ENCODE data around the gene OLFML2A.
"Not testable (repeated sequence)": the region's sequence is repeated elsewhere in the genome, so short reads cannot be mapped to it uniquely, and the experiment has no call there.

OLFML2A gene

DNA sequence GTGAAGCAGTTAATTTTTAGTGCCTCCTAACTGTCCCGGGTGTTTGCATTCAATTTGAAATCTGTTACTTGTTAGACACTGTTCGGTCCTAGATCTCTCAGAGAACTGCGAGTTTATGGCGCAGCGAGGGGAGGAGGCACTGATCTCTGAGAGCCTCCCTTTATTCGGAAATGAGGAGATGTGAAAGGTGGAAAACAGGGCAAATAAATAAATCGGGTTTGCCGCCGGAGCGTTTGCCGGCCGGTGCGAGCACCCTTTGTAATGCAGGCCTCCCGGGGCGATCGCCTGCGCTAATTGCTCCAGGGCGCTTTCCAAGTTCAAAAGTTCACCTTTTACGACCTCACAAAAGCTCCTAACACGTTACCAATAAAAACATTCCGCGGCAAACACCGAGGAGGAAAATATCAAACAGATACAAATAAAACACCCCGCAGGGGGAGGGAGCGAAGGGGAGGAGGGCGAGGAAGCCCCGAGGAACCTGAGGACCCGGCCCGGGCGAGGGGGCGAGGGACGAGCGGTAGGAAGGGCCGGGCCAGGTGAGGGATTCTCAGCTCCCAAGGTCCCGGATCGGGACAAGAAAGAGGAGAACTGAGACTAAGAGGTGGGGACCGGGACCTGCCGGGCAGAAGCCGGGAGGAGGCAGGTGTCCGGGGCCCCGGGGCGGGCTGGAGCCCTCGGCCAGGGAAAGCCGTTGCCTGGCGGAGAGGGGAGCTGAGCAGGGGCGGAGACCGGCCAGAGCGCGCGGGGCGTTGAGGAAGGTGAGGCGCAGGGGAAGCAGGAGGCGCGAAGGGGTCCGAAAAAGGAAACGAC lies 7.2 kb upstream of the OLFML2A start:
- peak overlapping the region; percentile 18 for H3K27ac ChIP-seq (ENCODE audit: low read length)
- no peaks in the 10 kb centered on the region for H3K9me3 ChIP-seq (ENCODE audit: insufficient read depth, low read depth, low read length)
- peak overlapping the region; percentile 71 for H3K4me3 ChIP-seq (ENCODE audit: low read length)
- peaks cover 37% of the 10 kb centered on the region for H3K27me3 ChIP-seq (ENCODE audit: insufficient read depth, low read length)
- H3K9ac ChIP-seq (ENCODE audit: low read depth, low read length) = peak overlapping the region; percentile 82; the same call in 1 of the 2 replicates
- H3K36me3 ChIP-seq (ENCODE audit: insufficient read depth, low read depth, low read length) = no peaks in the 10 kb centered on the region
- peaks cover 45% of the 10 kb centered on the region; the same call in 1 of the 2 replicates for H3K4me1 ChIP-seq (ENCODE audit: insufficient read depth, low read length)

DNA sequence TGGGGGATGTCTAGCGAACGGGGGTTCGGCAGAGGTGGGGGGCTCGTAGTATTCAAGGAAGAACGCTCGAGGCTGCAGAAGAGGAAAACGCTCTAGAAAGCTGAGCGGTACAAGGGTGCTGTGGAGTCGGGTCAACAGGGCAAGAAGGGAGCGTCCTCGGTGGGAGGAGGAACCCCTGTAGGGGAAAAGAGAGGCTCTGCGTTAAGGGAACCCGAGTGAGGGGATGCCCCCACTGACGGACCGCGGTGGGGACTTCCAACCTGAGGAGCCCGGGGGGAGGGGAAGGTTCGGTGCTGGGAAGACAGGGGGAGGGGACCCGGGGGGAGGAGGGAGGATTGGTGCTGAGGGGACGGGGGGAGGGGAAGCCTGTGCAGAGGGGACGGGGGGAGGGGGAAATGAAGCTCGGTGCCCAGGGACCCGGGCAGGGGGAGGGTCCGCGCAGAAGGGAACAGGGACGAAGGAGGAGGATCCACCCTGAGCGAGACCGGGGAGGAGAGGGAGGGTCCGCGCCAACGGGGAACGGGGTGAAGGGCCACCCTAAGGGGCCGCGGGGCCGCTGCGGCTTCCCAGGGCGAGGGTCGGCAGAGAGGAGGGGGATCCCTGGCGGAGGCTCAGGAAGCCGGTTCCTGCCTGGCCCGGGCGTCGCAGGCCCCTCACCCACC lies 6.4 kb upstream of the OLFML2A start:
- H3K9me3 ChIP-seq (ENCODE audit: insufficient read depth, low read depth, low read length) = no peaks in the 10 kb centered on the region
- peak overlapping the region; percentile 71 for H3K4me3 ChIP-seq (ENCODE audit: low read length)
- peaks cover 40% of the 10 kb centered on the region for H3K27me3 ChIP-seq (ENCODE audit: insufficient read depth, low read length)
- peaks cover 37% of the 10 kb centered on the region; the same call in 1 of the 2 replicates for H3K4me1 ChIP-seq (ENCODE audit: insufficient read depth, low read length)
- H3K36me3 ChIP-seq (ENCODE audit: insufficient read depth, low read depth, low read length) = no peaks in the 10 kb centered on the region
- peak overlapping the region; percentile 18 for H3K27ac ChIP-seq (ENCODE audit: low read length)
- H3K9ac ChIP-seq (ENCODE audit: low read depth, low read length) = peak overlapping the region; percentile 82; the same call in 1 of the 2 replicates

DNA sequence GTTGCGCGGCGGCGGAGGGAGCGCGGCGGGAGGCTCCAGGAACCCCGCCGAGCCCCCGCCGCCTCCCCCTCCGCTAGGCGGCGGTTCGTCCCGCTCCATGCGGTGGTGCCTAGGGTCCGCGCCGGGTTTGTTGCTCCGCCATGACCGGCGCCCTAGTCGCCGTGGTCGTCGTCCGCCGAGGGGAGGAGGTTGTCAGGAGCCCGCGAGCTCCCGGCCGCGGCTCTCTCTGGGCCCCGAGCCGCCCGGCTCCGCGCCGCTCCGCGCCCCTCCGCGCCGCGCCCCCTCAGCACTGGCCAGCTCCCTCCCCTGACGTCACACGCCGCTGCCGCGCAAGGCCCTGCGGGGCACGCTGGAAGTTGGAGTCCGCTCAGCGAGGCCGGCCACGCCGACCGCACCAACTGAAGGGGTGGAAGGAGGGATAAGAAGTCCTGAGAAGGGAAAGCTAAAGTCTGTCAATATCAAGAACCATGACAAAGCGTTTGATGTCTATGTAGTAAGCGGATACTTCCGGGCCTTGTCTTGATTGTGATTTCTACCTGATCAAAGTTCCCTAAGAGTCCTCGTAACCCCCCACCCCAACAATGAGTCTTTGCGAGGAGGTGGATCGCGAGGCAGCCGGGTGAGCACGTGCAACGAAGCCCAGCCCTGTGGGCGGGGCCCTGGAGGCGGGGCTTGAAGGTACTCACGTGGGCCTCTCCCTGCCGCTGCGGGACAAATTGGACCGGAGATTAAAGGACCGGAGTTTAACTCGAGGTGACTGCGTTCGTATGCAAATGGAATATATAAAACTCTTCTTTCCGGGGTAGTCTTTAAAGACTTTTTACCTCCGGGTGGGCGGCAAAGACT lies 5.7 kb upstream of the OLFML2A start, which contains the start of gene NR6A1:
Gene NR6A1 (minus strand): TSS at position 291 of the 846 bp plus-strand sequence.
- Histone ChIP-seq H3K9me3 (ENCODE audit: insufficient read depth, low read depth, low read length) (no peaks in the 10 kb centered on the region), H3K27ac (ENCODE audit: low read length) (peak within 1 kb of the TSS; percentile 98), H3K4me1 (ENCODE audit: insufficient read depth, low read length) (peaks cover 30% of the 10 kb centered on the region; the same call in 1 of the 2 replicates), H3K4me3 (ENCODE audit: low read length) (peak within 1 kb of the TSS; percentile 71), H3K27me3 (ENCODE audit: insufficient read depth, low read length) (peaks cover 47% of the 10 kb centered on the region), H3K9ac (ENCODE audit: low read depth, low read length) (peak within 1 kb of the TSS; percentile 82), H3K36me3 (ENCODE audit: insufficient read depth, low read depth, low read length) (no peaks in the 10 kb centered on the region)

GRCh38 chr9:124771867-124772679 lies 4.9 kb upstream of the OLFML2A start:
- Histone ChIP-seq H3K27ac (ENCODE audit: low read length) (no peak overlapping the region), H3K9ac (ENCODE audit: low read depth, low read length) (peak overlapping the region; percentile 82; the same call in 1 of the 2 replicates), H3K4me3 (ENCODE audit: low read length) (peak overlapping the region; percentile 71), H3K36me3 (ENCODE audit: insufficient read depth, low read depth, low read length) (no peaks in the 10 kb centered on the region), H3K9me3 (ENCODE audit: insufficient read depth, low read depth, low read length) (no peaks in the 10 kb centered on the region), H3K4me1 (ENCODE audit: insufficient read depth, low read length) (peaks cover 21% of the 10 kb centered on the region; the same call in 1 of the 2 replicates), H3K27me3 (ENCODE audit: insufficient read depth, low read length) (peaks cover 53% of the 10 kb centered on the region)

- H3K9ac ChIP-seq (ENCODE audit: low read depth, low read length); H3K4me3 ChIP-seq (ENCODE audit: low read length); H3K9me3 ChIP-seq (ENCODE audit: insufficient read depth, low read depth, low read length); H3K36me3 ChIP-seq (ENCODE audit: insufficient read depth, low read depth, low read length); H3K27ac ChIP-seq (ENCODE audit: low read length): not testable (repeated sequence)
- Histone ChIP-seq H3K27me3 (ENCODE audit: insufficient read depth, low read length) (peaks cover 53% of the 10 kb centered on the region), H3K4me1 (ENCODE audit: insufficient read depth, low read length) (peaks cover 13% of the 10 kb centered on the region; the same call in 1 of the 2 replicates)
These were observed 4.1 kb upstream of the OLFML2A start for GRCh38 chr9:124772877-124773276.

- Histone ChIP-seq H3K9me3 (ENCODE audit: insufficient read depth, low read depth, low read length) (no peaks in the 10 kb centered on the region), H3K4me1 (ENCODE audit: insufficient read depth, low read length) (peaks cover 6% of the 10 kb centered on the region; the same call in 1 of the 2 replicates), H3K27me3 (ENCODE audit: insufficient read depth, low read length) (peaks cover 48% of the 10 kb centered on the region), H3K36me3 (ENCODE audit: insufficient read depth, low read depth, low read length) (no peaks in the 10 kb centered on the region), H3K9ac (ENCODE audit: low read depth, low read length) (no peak overlapping the region), H3K4me3 (ENCODE audit: low read length) (no peak overlapping the region), H3K27ac (ENCODE audit: low read length) (no peak overlapping the region)
These were observed 3.3 kb upstream of the OLFML2A start for GRCh38 chr9:124773473-124774128.

DNA sequence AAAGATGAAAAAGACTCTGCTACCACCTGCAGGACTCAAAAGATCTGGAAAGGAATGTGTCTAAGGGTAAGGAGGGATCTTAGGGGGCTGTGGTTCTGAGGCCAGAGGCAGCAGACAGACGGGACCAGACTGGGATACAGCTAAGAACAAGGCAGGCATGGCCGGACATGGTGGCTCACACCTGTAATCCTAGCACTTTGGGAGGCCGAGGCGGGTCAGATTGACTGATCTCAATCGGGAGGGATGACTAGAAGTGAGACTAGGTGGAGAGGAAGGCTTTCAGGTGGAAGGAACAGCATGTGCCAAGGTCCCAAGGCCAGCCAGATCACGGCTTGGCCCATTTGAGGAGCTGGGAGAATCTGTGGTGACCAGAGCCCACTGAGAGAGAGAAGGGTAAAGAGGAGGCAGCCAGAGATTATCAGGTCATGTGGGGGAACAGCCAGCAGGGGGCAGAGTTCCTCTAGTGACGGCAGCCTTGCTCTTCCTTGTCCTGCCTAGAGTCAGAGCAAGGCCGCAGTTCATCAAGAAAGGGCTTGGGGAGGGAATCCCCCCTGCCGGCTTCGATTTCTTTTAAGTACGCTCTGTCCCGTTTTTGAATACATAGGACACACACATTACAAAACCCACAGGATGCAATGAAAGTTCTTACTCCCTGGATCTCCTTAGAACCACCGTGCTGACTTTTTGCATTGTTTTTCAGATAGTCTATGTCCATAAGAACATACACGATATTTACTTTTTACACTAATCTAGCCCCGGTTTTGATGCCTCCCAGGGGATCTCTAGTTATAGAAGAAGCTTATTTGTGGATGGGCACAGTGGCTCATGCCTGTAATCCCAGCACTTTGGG lies 2.6 kb upstream of the OLFML2A start:
- no peak overlapping the region for H3K4me3 ChIP-seq (ENCODE audit: low read length)
- no peak overlapping the region for H3K27ac ChIP-seq (ENCODE audit: low read length)
- H3K9ac ChIP-seq (ENCODE audit: low read depth, low read length) = no peak overlapping the region
- no peaks in the 10 kb centered on the region for H3K36me3 ChIP-seq (ENCODE audit: insufficient read depth, low read depth, low read length)
- peaks cover 9% of the 10 kb centered on the region; the same call in 1 of the 2 replicates for H3K4me1 ChIP-seq (ENCODE audit: insufficient read depth, low read length)
- peaks cover 43% of the 10 kb centered on the region for H3K27me3 ChIP-seq (ENCODE audit: insufficient read depth, low read length)
- no peaks in the 10 kb centered on the region for H3K9me3 ChIP-seq (ENCODE audit: insufficient read depth, low read depth, low read length)

GRCh38 chr9:124776618-124776953 lies 347 bp upstream of the OLFML2A start:
- H3K4me3 ChIP-seq (ENCODE audit: low read length) = peak overlapping the region; percentile 73; the same call in 1 of the 2 replicates
- no peak overlapping the region for H3K9ac ChIP-seq (ENCODE audit: low read depth, low read length)
- peaks cover 43% of the 10 kb centered on the region for H3K27me3 ChIP-seq (ENCODE audit: insufficient read depth, low read length)
- H3K9me3 ChIP-seq (ENCODE audit: insufficient read depth, low read depth, low read length) = no peaks in the 10 kb centered on the region
- peaks cover 14% of the 10 kb centered on the region for H3K4me1 ChIP-seq (ENCODE audit: insufficient read depth, low read length)
- no peaks in the 10 kb centered on the region for H3K36me3 ChIP-seq (ENCODE audit: insufficient read depth, low read depth, low read length)
- H3K27ac ChIP-seq (ENCODE audit: low read length) = no peak overlapping the region

GRCh38 chr9:124778575-124779367 lies 1.8 kb downstream of the OLFML2A start:
- no peaks in the 10 kb centered on the region for H3K9me3 ChIP-seq (ENCODE audit: insufficient read depth, low read depth, low read length)
- peaks cover 31% of the 10 kb centered on the region for H3K27me3 ChIP-seq (ENCODE audit: insufficient read depth, low read length)
- peak overlapping the region; percentile 3; the same call in 1 of the 2 replicates for H3K9ac ChIP-seq (ENCODE audit: low read depth, low read length)
- peak overlapping the region; percentile 1 for H3K27ac ChIP-seq (ENCODE audit: low read length)
- no peak overlapping the region; the same call in 1 of the 2 replicates for H3K4me3 ChIP-seq (ENCODE audit: low read length)
- no peaks in the 10 kb centered on the region for H3K36me3 ChIP-seq (ENCODE audit: insufficient read depth, low read depth, low read length)
- peaks cover 11% of the 10 kb centered on the region for H3K4me1 ChIP-seq (ENCODE audit: insufficient read depth, low read length)
